ENCODE data around the gene PRKG1. TPM values are rescaled to one million over a fixed set of nuclear protein-coding genes. Genes with fewer than 3 reads are reported as not detected.

The PRKG1 gene
- total RNA-seq, 4 donors from 2014 or later: 24.0 to 89.1 (median 45.7) TPM

GRCh38 chr10:51910596-51910995 lies 836.3 kb downstream of the PRKG1 start:
- TF ChIP-seq POLR2A (IDR thresholded peaks at IDR 0.05): no peak
- TF ChIP-seq CTCF (IDR thresholded peaks at IDR 0.05): no peak
- Histone ChIP-seq H3K4me1 (no peaks in the 10 kb centered on the region), H3K9me3 (no peaks in the 10 kb centered on the region), H3K36me3 (no peaks in the 10 kb centered on the region), H3K4me3 (no peak overlapping the region), H3K27ac (no peak overlapping the region), H3K27me3 (no peaks in the 10 kb centered on the region)
- no peak for DNase-seq

GRCh38 chr10:51911723-51912122 lies 837.4 kb downstream of the PRKG1 start:
- H3K9me3 ChIP-seq: no peaks in the 10 kb centered on the region
- no peak for DNase-seq
- no peak overlapping the region for H3K4me3 ChIP-seq
- no peaks in the 10 kb centered on the region for H3K36me3 ChIP-seq
- H3K4me1 ChIP-seq: no peaks in the 10 kb centered on the region
- H3K27me3 ChIP-seq: no peaks in the 10 kb centered on the region
- TF ChIP-seq CTCF (IDR thresholded peaks at IDR 0.05): no peak
- no peak for TF ChIP-seq POLR2A (IDR thresholded peaks at IDR 0.05)
- H3K27ac ChIP-seq: no peak overlapping the region

- Histone ChIP-seq H3K9me3 (no peaks in the 10 kb centered on the region), H3K4me3 (no peak overlapping the region), H3K4me1 (no peaks in the 10 kb centered on the region), H3K36me3 (no peaks in the 10 kb centered on the region), H3K27me3 (no peaks in the 10 kb centered on the region), H3K27ac (no peak overlapping the region)
- DNase-seq: no peak
- TF ChIP-seq CTCF (IDR thresholded peaks at IDR 0.05): no peak
- no peak for TF ChIP-seq POLR2A (IDR thresholded peaks at IDR 0.05)
Measured at GRCh38 chr10:51915031-51915542, 840.8 kb downstream of the PRKG1 start.

- H3K27me3 ChIP-seq: no peaks in the 10 kb centered on the region
- TF ChIP-seq CTCF (IDR thresholded peaks at IDR 0.05): no peak
- no peak for TF ChIP-seq POLR2A (IDR thresholded peaks at IDR 0.05)
Measured at GRCh38 chr10:51918440-51918839, 844.2 kb downstream of the PRKG1 start.

GRCh38 chr10:51918884-51919325 lies 844.6 kb downstream of the PRKG1 start:
- Histone ChIP-seq H3K4me3 (no peak overlapping the region), H3K36me3 (no peaks in the 10 kb centered on the region), H3K27ac (no peak overlapping the region), H3K27me3 (no peaks in the 10 kb centered on the region), H3K9me3 (no peaks in the 10 kb centered on the region), H3K4me1 (no peaks in the 10 kb centered on the region)
- DNase-seq: no peak
- no peak for TF ChIP-seq POLR2A (IDR thresholded peaks at IDR 0.05)
- no peak for TF ChIP-seq CTCF (IDR thresholded peaks at IDR 0.05)

More at GRCh38 chr10:51918440-51918839, 844.2 kb downstream of the PRKG1 start:
- Histone ChIP-seq H3K4me3 (no peak overlapping the region), H3K36me3 (no peaks in the 10 kb centered on the region), H3K9me3 (no peaks in the 10 kb centered on the region), H3K27ac (no peak overlapping the region), H3K4me1 (no peaks in the 10 kb centered on the region)
- no peak for DNase-seq

- no peaks in the 10 kb centered on the region for H3K9me3 ChIP-seq
- no peaks in the 10 kb centered on the region for H3K36me3 ChIP-seq
- H3K4me3 ChIP-seq: no peak overlapping the region
- no peak for TF ChIP-seq CTCF (IDR thresholded peaks at IDR 0.05)
- TF ChIP-seq POLR2A (IDR thresholded peaks at IDR 0.05): no peak
- no peak overlapping the region for H3K27ac ChIP-seq
- no peak for DNase-seq
- H3K4me1 ChIP-seq: no peaks in the 10 kb centered on the region
- no peaks in the 10 kb centered on the region for H3K27me3 ChIP-seq
Measured at GRCh38 chr10:51920672-51921071, 846.4 kb downstream of the PRKG1 start.

All from Peyer's patch (tissue), 4 donors.